Pericardium fibroblast (primary cell): ENCODE data around the gene ZNF469. TPM values are rescaled to one million over a fixed set of nuclear protein-coding genes. Genes with fewer than 3 reads are reported as not detected.

ENCODE experiments used
- total RNA-seq: library from RNA; depleted of rRNA; stranded (reverse); fragments of >200 nt; gene quantifications from 2 replicates; pipeline ENCODE4 v1.2.3, GENCODE V29; 2015

ZNF469 gene
- 8.2 and 11.7 TPM in 2 replicates for total RNA-seq

GRCh38 chr16:88382491-88383400, at the start of gene ZNF469:
TSS of gene ZNF469 (plus strand) at chr16:88382959. CDS start at chr16:88427471, 44,512 bp downstream.

Other genes with a start within 250 kb of the ZNF469 start
- gene ZFPM1, start 70.3 kb downstream of the ZNF469 start, total RNA-seq, result 2.8 TPM in 2 replicates
- 12.1 and 13.0 TPM in 2 replicates for gene ZC3H18, start 187.4 kb downstream of the ZNF469 start, total RNA-seq